Fibroblast of skin of right biceps (primary cell): ENCODE data around the gene ALG1.
A peak's percentile ranks its signal among the peaks of the same experiment; 100 is the strongest.
"Not testable (repeated sequence)": the region's sequence is repeated elsewhere in the genome, so short reads cannot be mapped to it uniquely, and the experiment has no call there.

Source experiments
- DNase-seq: peaks from one replicate; pipeline ENCODE4 v3.0.0-alpha.2; 2013

ALG1 gene

DNA sequence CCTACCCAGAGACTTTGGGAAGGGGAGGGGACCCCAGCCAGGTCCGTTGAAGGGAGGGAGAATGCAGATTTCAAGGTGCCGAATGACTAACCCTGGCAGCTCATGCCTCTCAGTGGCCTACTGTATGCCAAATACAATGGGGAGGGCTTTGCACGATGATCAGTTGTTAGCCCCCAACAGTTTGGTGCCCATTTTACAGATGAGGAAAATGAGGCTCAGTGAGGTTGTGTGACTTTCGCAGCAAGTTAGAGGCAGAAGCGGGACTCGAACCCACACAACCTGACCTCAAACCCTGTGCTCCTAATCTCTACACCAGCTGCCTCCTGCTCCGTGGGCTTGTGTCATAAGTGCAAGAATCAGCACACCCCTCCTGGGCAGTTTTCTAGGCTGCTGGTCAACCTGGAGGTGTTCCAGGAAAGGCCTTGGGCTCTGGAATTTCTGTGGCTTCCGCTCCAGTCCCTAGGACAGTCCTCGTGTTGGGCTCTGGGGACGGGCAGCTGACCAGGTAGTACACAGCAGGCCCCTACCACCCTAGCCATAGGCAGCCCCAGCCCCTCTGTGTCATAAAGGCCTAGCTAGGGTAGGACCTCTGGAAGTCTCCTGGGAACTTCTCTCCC lies 26.0 kb upstream of the ALG1 start:
- DNase-seq = no peak

DNA sequence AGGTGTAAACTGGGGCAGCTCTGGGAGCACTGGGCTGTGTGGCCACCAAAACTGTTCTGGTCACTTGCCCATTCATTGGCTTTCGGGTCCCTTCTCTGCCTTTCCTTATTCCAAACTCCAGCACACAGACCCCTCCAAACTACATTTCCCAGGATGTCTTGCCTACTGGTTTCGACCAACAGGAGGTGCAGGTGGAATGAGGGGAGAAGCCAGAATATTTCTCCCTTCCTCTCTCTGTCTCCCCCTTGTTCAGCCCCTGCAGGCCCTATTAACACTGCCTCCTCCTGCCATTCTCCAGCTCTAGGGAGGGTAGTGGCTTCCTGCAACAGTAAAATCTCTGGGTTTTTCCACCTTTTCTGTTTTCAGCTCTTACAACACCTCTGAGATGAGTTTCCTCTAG lies 24.7 kb upstream of the ALG1 start:
- no peak for DNase-seq

DNA sequence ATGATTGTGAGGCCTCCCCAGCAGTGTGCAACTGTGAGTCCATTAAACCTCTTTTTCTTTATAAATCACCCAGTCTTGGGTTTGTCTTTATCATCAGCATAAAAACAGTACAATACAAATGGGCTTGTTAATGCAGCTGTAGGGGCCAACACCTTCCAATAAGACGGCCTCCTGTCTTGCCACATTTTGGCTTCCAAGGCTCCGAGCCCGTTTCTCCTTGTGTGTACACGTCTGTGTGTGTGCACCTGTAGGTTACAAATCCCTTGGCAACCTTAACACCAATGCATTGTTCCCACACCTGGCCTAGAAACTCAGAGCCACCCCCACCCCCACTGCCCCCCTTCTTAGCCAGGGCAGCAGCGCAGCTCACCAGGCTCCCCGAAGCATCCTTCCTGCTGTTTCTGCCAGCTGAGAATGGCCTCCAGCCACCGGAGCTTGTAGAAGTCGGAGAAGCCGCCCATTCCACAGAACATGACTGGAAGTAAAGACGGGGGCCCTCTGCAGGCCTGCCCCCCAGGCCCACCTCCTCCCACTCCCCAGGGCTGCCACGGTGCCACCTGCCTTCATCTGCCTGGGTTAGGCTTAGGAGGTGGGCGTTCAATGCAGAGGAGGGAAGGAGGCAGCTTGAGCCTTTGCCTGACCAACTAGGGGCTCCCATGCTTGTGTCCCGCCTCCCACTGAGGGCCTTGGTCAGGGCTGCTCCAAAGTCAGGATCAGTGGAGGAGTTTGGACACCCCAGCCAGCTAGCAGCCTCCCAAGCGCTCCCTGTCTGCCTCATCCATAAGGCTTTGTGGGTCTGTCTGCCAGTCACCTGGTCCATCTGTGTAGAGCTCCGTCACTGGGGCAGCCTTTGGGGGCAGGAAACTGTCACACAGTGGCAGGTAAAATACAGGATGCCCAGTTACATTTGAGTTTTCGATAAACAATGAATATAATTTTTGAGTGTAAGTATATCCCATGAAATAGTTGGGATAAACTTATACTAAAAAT lies 16.5 kb upstream of the ALG1 start:
- DNase-seq = no peak

DNA sequence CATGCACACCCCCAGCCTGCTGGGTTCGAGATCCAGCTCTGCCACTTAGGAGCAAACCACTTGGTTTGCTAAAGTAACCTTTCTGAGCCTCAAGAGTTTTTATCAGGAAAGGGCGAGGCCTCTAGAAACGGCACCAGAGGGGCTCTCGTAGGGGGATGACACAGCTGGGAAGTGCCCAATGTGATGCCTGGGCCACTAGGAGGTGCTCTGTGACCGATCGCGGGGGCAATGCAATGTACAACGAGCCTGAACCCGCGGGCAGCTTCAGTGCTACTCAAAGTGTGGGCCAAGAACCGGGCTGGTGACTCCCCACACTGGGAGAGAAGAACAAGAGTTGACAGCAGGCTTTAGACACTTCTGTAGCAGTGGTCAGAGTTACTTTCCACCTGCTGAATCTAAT lies 15.3 kb upstream of the ALG1 start:
- peak; percentile 24 for DNase-seq

DNA sequence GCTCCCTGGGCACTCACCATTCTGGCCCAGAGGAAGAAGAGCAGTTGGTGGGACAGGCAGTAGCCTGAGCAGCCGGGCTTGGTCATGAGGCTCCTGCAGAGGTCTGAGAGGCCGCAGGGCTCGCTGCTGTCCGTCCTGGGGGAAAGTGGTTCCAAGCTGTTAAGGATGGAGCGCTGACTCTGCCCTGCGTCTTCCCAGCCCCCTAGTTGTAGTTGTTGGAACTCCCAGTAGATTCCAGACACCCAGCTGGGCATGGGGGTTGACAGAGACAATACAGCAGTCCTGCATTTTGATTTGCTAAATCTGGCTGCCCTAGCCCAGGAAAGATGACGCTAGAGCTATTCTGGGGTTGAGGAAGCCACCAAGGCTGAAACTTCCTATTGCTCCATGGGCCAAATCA lies 13.2 kb upstream of the ALG1 start:
- peak; percentile 37 for DNase-seq

DNA sequence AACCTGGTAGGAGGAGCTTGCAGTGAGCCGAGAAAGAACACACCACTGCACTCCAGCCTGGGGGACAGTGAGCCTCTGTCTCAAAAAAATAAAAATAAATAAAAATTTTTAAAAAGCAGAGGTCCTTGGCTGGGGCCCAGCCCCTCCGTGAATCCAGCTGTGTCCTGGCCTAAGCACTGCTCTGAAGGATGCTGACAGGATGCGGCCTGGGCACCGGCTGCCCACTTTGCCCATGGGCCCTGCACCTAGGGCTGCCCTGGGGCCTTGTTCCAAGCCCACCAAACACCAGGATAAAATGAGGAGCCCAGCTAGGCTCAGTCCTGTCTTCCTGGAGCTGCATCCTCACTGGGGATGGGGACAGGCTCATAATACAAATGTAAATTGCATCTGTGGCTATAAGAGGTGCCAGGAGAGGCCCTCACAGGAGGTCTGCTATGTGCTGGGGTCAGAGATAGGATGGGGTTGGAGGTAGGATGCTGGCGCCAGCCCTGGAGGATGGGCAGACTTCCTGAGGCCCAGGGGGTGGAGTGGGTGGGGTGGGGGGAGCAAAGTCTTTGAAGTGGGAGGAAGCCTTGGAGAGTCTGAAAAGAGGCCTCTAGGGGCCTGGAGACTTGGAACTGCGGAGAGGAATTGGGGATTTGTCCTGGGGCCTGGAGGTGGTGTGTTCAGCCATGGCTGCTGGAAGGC lies 12.1 kb upstream of the ALG1 start:
- no peak for DNase-seq

DNA sequence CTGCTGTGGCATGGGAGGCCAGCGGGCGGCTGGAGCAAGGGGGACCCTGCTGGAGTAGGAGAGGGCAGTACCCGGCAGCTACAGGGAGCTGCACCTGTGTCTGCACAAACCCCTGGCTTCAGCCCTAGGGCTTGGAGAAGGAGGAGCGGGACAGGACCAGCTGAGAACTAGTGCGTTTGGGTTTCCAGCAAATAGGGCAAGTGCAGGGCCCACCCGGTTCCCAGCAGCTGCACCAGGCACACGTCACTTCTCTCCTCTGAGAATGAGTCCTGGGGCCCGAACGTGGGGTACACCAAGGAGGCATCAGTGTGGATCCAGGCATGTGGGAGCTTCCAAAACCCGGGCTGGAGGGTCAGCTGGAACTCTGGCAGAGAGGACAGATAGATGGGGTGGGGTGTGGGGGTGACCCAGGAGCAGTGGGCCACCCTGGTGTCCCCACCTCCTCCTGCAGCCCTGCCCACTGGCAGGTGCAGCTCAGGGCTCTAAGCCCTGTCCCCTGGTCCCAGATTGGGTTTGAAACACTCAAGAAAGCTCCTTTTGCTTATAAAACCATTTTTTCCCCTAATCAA lies 11.5 kb upstream of the ALG1 start:
- no peak for DNase-seq

DNA sequence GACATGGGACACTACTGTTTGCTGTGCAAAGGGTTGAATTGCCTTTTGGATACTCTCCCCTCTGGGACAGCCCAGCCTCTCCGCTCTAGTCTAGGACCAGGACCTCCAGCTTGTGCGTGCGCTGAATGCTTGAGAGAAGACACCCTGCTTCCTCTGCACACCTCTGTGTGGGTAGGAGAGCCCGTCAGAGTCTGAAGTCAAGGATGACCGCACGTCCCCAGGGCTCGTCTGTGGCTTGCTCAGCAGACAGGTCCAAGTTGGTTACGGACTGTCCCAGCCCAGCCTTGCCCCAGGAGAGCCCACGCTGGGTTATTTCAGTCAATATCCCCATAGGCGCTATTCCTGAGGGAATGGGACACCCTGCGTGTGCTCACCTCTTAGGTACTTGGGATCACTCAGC lies 9.6 kb upstream of the ALG1 start:
- DNase-seq = no peak

DNA sequence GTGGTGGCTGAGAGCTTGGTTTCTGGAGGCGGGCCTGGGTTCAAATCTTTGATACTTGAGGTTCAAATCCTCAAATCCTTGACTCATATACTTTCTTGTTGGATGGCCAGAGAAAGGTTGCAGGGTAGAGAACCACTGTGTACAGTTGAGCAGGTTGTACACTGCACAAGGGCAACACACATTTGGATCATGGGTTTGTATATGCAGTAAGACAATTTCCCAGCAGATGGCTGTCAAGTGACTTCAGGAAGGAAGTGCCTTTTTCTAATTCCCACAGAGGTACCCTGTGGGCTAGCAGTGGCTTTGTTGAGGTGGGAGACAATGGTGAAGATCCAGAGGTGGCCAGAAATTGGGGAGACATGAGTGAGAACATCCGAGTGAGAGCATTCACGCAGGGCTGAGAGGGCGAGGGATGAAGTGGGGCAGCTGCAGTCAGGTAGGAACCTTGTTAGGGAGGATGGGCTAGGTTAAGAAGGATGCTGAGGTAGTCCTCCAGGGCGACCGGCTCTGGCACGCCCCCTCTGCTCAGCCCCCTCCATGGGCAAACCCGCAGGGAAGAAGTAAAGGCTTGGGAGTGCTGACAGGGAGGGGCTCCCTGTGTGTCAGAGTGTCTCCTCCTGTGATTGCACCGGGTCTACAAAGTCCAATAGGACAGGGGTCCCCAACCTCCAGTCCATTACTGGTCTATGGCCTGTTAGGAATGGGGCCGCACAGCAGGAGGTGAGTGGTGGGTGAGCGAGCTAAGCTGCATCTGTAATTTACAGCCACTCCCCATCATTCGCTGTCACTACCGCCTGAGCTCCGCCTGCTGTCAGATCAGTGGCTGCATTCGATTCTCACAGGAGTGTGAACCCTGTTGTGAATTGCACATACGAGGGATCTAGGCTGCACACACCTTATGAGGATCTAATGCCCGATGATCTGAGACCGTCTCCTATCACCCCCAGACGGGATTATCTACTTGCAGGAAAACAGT lies 8.6 kb upstream of the ALG1 start:
- no peak for DNase-seq

DNA sequence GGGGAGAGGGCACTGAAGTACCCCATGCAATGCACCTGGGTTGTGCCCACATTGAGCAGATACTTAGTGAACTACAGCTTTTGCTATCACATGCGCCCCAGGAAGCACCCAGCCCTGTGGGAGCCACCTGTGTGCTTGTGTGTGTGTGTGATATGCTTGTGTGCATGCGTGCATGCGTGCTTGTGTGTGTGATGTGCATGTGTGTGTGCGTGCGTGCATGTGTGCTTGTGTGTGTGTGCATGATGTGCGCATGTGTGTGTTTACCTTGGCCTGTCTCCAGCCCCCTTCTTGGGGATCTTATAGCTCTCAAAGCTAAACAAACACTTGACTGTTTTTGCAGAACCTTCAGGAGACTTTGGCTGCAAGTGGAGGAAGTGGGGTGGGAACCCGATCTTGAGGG lies 6.7 kb upstream of the ALG1 start:
- DNase-seq = no peak

DNA sequence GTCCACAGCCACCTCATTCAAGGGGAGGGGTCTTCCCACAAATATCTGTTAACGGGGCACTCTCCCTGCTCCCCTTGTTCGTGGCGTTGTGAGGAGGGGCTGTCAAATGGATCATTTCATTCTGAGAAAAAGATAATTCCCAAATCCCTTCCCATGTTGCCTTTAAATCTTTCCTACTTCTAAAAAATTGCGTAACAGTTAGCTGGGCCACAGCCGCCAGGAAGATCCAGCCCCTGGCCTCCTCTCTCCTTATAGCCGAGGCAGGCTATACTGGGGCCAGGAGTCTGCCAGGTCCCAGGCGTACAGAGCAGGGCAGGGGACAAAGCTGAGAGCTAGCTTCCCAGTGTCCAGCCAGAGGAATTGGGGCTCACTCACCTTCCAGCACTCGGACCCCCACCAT lies 6.3 kb upstream of the ALG1 start:
- no peak for DNase-seq

DNA sequence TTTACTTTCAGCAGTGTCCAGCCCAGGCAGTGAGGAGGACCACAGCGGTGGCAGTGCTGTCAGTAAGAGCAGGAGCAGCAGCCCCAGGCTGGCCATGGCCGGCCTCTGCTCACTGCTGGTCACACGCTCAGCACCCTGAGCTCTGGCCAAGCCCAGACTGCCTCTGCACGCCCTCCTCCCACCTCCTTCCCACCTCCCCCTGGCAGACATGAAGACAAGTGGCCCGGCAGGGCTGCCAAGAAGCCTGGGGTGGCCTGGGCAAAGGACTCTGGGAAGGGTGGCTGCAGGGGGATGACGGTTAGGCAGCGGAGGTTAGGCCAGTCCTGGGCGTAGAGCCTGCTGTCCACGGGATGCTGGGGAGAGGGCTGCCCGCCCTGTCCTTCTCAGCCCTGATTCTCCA lies 5.8 kb upstream of the ALG1 start, which contains the start of gene C16orf89:
TSS of gene C16orf89 (minus strand) at position 144 of the 400 bp plus-strand sequence. CDS start at position 96, 48 bp downstream.
- no peak for DNase-seq

DNA sequence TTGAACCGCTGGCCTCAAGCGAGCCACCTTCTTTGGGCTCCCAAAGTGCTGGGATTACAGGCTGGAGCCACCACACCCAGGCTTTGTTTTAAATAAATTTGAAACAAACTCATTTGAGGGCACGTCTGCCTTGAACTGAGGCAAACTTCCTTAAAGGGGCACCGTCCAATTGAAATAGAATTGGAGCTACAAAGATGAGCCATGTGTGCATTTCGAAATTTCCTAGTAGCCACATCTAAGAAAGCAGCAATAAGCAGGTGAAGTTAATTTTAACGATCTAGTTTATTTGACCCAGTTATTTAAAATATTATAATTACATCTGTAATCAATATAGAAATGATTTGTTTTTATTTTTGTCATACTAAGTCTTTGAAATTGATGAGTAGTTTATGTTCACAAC lies 5.1 kb upstream of the ALG1 start:
- DNase-seq = no peak

DNA sequence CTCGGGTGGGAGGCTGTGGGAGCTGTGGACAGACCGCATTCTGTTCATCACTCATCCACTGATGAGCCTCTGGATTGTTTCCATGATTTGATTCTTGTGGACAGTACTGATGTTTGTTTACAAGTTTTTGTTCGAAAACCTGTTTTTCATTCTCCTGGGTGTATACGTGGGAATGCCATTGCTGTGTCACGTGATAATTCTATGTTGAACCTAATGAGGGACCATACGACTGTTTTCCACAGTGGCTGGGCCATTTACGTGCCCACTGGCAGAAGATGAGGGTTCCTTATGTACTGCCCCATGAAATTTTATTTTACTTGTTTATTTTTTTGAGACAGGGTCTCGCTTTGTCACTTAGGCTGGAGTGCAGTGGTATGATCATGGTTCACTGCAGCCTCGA lies 2.6 kb upstream of the ALG1 start:
- no peak for DNase-seq

DNA sequence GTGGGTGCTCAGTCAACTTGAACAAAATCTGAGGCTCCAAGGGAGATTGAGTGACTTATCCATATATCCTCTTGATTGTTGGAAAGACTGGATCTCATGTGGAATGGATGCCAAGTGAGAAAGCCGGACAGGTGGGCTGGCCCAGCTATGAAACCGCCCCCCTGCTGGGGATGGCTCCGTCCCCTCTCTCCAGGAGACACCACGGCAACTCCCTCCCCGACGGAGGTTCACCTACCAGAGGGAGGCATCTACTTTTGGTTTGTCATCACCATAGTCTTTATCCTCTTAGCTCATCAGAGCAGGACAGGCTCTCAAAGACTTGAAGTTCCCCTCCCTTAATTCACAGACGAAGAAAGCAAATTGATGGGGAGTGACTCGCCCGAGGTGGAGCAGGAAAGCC lies 1.8 kb upstream of the ALG1 start:
- no peak for DNase-seq

DNA sequence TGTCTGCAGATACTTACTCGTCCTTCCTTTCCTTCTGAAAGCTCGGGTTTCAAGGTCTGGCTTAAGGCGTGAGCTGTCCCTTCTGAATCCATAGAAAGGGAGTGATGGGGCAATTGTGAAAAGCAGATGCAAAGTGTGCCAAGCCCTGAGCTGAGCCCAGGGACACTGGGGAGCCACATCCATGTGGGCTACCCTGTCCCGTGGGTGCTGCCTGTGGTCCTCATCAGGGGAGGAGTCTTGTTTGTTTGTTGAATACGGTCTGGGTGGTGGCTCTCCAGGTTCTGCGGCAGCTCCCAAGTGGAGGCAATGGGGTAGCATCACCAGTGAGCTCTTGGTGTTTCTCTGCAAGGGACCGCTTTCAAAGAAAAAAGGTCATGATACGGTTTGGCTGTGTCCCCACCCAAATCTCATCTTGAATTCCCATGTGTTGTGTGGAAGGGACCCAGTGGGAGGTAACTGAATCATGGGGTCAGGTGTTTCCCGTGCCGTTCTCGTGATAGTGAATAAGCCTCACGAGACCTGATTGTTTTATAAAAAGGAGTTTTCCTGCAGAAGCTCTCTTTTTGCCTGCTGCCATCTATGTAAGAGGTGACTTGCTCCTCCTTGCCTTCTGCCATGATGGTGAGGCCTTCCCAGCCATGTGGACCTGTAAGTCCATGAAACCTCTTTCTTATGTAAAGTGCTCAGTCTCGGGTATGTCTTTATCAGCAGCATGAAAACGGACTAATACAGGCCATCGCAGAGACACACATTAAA lies 1.0 kb upstream of the ALG1 start:
- DNase-seq = no peak

DNA sequence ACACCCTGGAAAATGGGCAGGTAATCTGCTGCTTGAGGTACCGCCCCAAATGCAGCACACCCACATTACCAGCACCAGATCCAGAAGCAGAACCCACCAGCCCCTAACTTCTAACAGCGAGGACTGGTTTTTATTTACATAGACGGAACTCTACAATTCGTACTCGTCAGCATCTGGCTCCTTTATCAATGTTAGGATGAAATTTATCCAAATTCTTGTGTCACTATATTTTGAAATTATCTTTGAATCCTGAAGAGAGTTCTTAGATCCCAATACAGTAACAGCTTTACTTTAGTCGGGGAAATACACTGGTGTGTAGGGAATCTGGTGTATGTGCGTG lies 332 bp upstream of the ALG1 start:
- DNase-seq = no peak

DNA sequence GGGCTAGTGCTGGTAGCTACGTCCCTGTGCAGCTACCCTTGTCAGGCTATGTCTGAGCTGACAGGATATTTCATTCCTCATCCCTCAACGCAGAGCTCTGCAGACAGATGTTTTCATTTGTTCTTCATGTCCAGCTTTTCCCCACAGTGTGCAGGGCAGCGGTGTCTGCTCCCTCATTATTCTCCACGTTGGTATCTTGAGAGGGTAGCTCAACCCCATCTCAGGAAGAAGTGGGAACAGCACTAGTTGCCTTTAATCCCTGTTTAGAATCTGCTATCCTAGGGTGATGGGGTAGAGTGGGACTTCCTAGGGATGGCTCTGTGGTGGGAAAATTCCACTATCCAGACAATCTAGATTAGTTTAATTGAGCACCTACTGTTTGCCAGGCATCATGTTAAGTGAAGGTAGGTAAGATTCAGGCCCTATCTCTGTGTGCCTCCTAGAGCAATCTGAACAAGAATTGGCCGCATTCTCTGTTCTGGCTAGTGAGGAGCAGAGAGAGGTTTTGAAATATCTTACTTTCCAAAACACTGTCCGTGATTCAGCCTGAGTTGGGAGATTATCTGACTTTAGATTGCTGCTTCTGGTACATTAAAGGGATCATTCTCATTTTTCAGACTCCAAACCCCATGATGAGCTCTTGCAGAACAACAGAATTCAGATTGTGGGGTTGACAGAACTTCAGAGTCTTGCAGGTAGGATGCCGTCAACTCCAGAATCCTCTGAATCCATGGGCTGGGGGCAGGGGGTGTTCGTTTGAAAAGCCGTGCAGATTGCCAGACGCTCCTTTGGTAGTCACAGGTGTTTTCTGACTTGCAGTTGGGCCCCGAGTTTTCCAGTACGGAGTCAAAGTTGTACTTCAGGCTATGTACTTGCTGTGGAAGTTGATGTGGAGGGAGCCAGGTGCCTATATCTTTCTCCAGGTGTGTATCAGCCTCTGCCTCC lies 963 bp downstream of the ALG1 start:
- DNase-seq = no peak

DNA sequence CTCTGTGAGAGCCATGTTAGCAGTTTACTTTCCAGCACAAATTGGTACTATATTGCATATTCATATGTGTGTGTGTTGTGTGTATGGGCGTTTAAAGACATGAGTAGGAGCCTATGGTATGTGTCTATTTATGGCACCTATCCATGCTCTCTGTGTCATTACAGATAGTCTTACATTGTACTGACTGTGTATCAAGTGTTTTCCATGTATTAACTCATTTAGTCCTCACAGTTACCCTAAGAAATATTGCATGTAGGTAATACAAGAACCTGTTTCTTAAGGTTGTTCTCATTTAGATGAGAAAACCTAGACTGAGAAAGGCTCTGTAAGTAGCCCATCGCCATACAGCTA lies 1.6 kb downstream of the ALG1 start:
- peak; percentile 45 for DNase-seq

DNA sequence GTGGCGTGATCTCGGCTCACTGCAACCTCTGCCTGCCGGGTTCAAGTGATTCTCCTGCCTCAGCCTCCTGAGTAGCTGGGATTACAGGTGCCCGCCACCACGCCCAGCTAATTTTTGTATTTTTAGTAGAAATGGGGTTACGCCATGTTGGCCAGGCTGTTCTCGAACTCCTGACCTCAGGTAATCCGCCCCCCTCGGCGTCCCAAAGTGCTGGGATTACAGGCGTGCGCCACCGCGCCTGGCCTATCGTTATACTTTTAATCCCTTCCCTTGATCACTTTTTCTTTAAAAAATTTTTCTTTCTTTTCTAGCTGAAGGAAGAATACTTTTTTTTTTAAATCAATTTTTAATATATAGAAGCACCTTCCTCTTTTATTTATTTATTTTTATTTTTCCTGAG lies 2.1 kb downstream of the ALG1 start:
- DNase-seq = not testable (repeated sequence)
